ENCODE results near the gene PBXIP1.
A peak's percentile ranks its signal among the peaks of the same experiment; 100 is the strongest.

PBXIP1 gene

DNA sequence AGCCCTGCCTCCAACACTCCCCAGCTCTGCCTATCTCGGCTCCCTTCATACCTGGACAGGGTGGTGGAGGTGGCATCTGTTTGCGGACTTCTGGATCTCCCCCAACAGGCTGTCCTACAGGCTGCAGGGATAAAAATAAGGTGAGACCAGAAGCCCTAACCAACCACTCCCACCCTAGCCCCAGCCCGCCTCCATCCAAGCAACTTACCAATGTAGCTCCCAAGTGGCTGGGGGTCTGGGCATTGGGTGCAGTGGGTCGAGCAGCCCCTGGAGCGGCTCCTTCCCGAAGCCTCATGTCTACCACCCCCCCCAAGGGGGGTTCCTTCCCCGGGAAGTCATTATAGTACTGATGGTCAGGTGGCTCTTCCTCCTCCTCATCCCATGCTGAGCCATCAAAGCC is 10.2 kb upstream of the PBXIP1 start:
- peaks cover 41% of the 10 kb centered on the region for H3K36me3 ChIP-seq (ENCODE audit: control insufficient read depth, insufficient read depth, low read length)
- H3K4me3 ChIP-seq (replicated peaks; ENCODE audit: low read depth, low read length) = no peak overlapping the region
- DNase-seq (ENCODE audit: extremely low read depth, insufficient read length) = no peak
- no peaks in the 10 kb centered on the region for H3K27me3 ChIP-seq (replicated peaks; ENCODE audit: control insufficient read depth, insufficient read depth, low read length)
- TF ChIP-seq, protein P1, sequence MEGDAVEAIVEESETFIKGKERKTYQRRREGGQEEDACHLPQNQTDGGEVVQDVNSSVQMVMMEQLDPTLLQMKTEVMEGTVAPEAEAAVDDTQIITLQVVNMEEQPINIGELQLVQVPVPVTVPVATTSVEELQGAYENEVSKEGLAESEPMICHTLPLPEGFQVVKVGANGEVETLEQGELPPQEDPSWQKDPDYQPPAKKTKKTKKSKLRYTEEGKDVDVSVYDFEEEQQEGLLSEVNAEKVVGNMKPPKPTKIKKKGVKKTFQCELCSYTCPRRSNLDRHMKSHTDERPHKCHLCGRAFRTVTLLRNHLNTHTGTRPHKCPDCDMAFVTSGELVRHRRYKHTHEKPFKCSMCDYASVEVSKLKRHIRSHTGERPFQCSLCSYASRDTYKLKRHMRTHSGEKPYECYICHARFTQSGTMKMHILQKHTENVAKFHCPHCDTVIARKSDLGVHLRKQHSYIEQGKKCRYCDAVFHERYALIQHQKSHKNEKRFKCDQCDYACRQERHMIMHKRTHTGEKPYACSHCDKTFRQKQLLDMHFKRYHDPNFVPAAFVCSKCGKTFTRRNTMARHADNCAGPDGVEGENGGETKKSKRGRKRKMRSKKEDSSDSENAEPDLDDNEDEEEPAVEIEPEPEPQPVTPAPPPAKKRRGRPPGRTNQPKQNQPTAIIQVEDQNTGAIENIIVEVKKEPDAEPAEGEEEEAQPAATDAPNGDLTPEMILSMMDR (IDR thresholded peaks at IDR 0.05; ENCODE audit: insufficient read depth, low read length, poor library complexity, severe bottlenecking) = no peak

DNA sequence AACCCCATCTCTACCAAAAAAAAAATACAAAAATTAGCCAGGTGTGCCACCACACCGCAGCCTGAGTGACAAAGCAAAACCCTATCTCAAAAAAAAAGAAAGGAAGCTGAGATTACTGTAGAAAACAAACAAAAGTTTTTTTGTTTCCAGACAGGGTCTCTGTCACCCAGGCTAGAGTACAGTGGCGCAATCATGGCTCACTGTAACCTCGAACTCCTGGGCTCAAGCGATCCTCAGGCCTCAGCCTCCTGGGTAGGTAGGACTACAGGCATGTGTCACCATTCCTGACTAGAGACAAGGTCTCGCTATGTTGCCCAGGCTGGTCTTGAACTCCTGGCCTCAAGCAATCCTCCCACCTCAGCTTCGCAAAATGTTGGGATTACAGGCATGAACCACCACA is 8.5 kb upstream of the PBXIP1 start:
- no peaks in the 10 kb centered on the region for H3K27me3 ChIP-seq (replicated peaks; ENCODE audit: control insufficient read depth, insufficient read depth, low read length)
- TF ChIP-seq, protein P1 (IDR thresholded peaks at IDR 0.05; ENCODE audit: insufficient read depth, low read length, poor library complexity, severe bottlenecking) = no peak
- peaks cover 42% of the 10 kb centered on the region for H3K36me3 ChIP-seq (ENCODE audit: control insufficient read depth, insufficient read depth, low read length)
- DNase-seq (ENCODE audit: extremely low read depth, insufficient read length) = no peak
- no peak overlapping the region for H3K4me3 ChIP-seq (replicated peaks; ENCODE audit: low read depth, low read length)

DNA sequence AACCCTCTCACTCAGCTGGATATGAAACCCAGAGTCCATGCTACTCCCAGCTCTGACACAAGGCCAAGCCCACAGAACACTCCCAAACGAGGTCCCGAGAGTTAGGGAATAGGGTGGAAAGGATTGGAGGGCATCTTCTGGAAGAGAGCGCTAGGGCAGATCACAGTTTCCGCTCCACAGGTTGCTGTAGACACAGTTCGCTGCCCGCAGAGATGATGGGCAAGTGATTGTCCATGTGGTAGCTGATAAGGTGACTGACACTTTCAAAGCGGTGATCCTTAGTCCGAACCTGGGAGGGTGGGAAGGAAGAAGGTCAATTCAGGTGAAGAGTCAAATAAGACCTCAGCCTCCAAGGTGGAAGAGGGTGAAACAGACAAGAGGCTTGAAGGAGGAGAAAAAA is 7.7 kb upstream of the PBXIP1 start:
- no peaks in the 10 kb centered on the region for H3K27me3 ChIP-seq (replicated peaks; ENCODE audit: control insufficient read depth, insufficient read depth, low read length)
- DNase-seq (ENCODE audit: extremely low read depth, insufficient read length) = no peak
- peaks cover 47% of the 10 kb centered on the region for H3K36me3 ChIP-seq (ENCODE audit: control insufficient read depth, insufficient read depth, low read length)
- TF ChIP-seq, protein P1 (IDR thresholded peaks at IDR 0.05; ENCODE audit: insufficient read depth, low read length, poor library complexity, severe bottlenecking) = no peak
- H3K4me3 ChIP-seq (replicated peaks; ENCODE audit: low read depth, low read length) = no peak overlapping the region

DNA sequence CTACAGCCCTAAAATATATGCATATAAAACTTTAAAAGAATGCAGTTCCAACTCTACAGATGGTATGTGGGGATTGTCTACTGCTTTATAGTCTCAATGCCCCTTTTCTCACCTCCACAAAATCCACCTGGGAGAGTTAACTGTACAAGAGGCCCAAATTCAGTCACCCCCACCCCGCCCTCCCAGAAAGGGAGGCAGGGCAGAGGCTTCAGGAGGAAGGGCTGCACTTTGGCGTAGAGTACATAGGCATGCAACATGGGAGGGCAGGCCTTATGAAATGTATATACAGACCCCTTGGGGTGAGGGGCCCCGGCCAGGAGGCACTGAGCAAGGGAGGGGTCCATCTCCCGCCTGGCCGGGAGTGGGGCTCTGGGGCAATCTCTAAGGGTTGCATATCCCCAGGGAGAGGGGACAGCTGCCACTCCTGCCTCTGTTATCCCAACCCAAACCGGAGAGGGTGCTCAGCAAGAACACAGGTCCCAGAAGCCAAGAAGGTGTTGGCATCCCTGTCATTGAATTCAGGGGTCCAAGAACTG is 7.0 kb upstream of the PBXIP1 start:
- TF ChIP-seq, protein P1 (IDR thresholded peaks at IDR 0.05; ENCODE audit: insufficient read depth, low read length, poor library complexity, severe bottlenecking) = no peak
- peaks cover 47% of the 10 kb centered on the region for H3K36me3 ChIP-seq (ENCODE audit: control insufficient read depth, insufficient read depth, low read length)

DNA sequence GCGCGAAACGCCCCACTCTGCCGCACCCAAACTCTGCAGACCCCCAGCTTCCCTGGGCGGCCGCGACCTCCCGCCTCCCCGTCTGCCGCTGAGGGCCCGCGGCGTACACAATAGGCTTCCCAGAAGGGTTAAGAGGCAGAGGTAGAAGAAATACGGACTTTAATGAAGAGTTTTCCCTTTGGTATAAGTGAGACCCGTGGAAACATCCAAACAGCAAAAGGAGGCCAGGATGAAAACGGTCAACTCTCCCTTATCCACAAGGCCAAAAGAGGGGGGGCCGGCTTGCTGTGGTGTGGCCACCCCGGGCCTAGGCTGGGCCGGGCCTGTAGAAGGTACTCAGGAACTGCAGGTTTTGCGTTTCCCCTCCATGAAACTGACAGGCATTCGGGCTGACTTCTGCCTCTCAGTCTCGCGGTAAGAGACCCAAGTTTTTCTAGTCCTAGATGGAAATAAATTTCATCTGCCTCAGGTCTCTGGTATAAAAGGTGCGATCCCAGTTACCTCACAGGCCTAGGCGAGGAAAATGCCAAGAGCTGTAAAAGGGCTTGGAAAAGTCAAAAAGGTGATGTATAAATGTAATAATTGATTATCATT is 6.4 kb upstream of the PBXIP1 start:
- H3K36me3 ChIP-seq (ENCODE audit: control insufficient read depth, insufficient read depth, low read length) = peaks cover 43% of the 10 kb centered on the region
- no peak for DNase-seq (ENCODE audit: extremely low read depth, insufficient read length)

More for the DNA sequence above, 7.0 kb upstream of the PBXIP1 start:
- Histone ChIP-seq H3K4me3 (replicated peaks; ENCODE audit: low read depth, low read length) (peak overlapping the region; percentile 62), H3K27me3 (replicated peaks; ENCODE audit: control insufficient read depth, insufficient read depth, low read length) (no peaks in the 10 kb centered on the region)
- DNase-seq (ENCODE audit: extremely low read depth, insufficient read length) = no peak

More for the DNA sequence above, 6.4 kb upstream of the PBXIP1 start:
- H3K27me3 ChIP-seq (replicated peaks; ENCODE audit: control insufficient read depth, insufficient read depth, low read length) = no peaks in the 10 kb centered on the region
- peak overlapping the region; percentile 62 for H3K4me3 ChIP-seq (replicated peaks; ENCODE audit: low read depth, low read length)
- TF ChIP-seq, protein P1 (IDR thresholded peaks at IDR 0.05; ENCODE audit: insufficient read depth, low read length, poor library complexity, severe bottlenecking) = no peak
